H9 (cell line): ENCODE results near the gene SLC9A9. TPM values are rescaled to one million over a fixed set of nuclear protein-coding genes. Genes with fewer than 3 reads are reported as not detected.

Source experiments
- DNase-seq: peaks from one replicate; pipeline ENCODE4 v3.0.0-alpha.2; 2017
- H2AFZ ChIP-seq: one replicate; pipeline ENCODE4 v1.6.1; 2013; ENCODE audit warnings: mild to moderate bottlenecking, low read length, control low read depth, moderate library complexity
- H2AK5ac ChIP-seq: 2 replicates; pipeline ENCODE4 v1.6.1; 2013; ENCODE audit warnings: low read length, control low read depth, mixed read lengths; ENCODE audit not compliant: insufficient read length
- H2BK120ac ChIP-seq: one replicate; pipeline ENCODE4 v1.6.1; 2013; ENCODE audit warnings: low read depth, mild to moderate bottlenecking, low read length, control low read depth, inconsistent platforms; ENCODE audit not compliant: poor library complexity, severe bottlenecking
- H2BK12ac ChIP-seq: 2 replicates; pipeline ENCODE4 v1.6.1; 2013; ENCODE audit warnings: low read length, control low read depth, mixed read lengths, low read depth; ENCODE audit not compliant: insufficient read length
- H2BK15ac ChIP-seq: 2 replicates; pipeline ENCODE4 v1.6.1; 2013; ENCODE audit warnings: low read depth, low read length, control low read depth
- H2BK20ac ChIP-seq: one replicate; pipeline ENCODE4 v1.6.1; 2013; ENCODE audit warnings: low read depth, mild to moderate bottlenecking, low read length, control low read depth, inconsistent platforms; ENCODE audit not compliant: poor library complexity, severe bottlenecking
- H2BK5ac ChIP-seq: 2 replicates; pipeline ENCODE4 v1.6.1; 2013; ENCODE audit warnings: low read length, control low read depth, mixed read lengths; ENCODE audit not compliant: insufficient read length
- H3K14ac ChIP-seq: 2 replicates; pipeline ENCODE4 v1.6.1; 2013; ENCODE audit warnings: low read length, control low read depth; ENCODE audit not compliant: insufficient read depth
- H3K18ac ChIP-seq: 2 replicates; pipeline ENCODE4 v1.6.1; 2013; ENCODE audit warnings: low read depth, mild to moderate bottlenecking, mixed read lengths, low read length, control low read depth; ENCODE audit not compliant: insufficient read length
- H3K23ac ChIP-seq: 2 replicates; pipeline ENCODE4 v1.6.1; 2013; ENCODE audit warnings: low read length, control low read depth, mixed read lengths, low read depth; ENCODE audit not compliant: insufficient read length
- H3K23me2 ChIP-seq: 2 replicates; pipeline ENCODE4 v1.6.1; 2013; ENCODE audit warnings: low read depth, mild to moderate bottlenecking, mixed read lengths, low read length, control low read depth; ENCODE audit not compliant: insufficient read length, poor library complexity, severe bottlenecking
- H3K27ac ChIP-seq: 2 replicates; pipeline ENCODE4 v1.5.1; 2013; ENCODE audit warnings: low read length, control low read depth, mixed read lengths, low read depth; ENCODE audit not compliant: insufficient read length
- H3K27me3 ChIP-seq: 2 replicates; pipeline ENCODE4 v1.6.1; 2013; ENCODE audit warnings: low read length, control low read depth, inconsistent platforms; ENCODE audit not compliant: insufficient read depth
- H3K4ac ChIP-seq: 2 replicates; pipeline ENCODE4 v1.6.1; 2013; ENCODE audit warnings: low read depth, mild to moderate bottlenecking, control low read depth, inconsistent platforms, low read length, moderate library complexity
- H3K4me1 ChIP-seq: 2 replicates; pipeline ENCODE4 v1.6.1; 2013; ENCODE audit warnings: low read length, control low read depth, inconsistent platforms; ENCODE audit not compliant: insufficient read depth
- H3K4me2 ChIP-seq: 2 replicates; pipeline ENCODE4 v1.6.1; 2013; ENCODE audit warnings: low read length, control low read depth, mixed read lengths; ENCODE audit not compliant: insufficient read length, insufficient read depth
- H3K56ac ChIP-seq: 2 replicates; pipeline ENCODE4 v1.6.1; 2013; ENCODE audit warnings: low read depth, mild to moderate bottlenecking, mixed read lengths, low read length, control low read depth; ENCODE audit not compliant: insufficient read length
- H3K79me1 ChIP-seq: 2 replicates; pipeline ENCODE4 v1.6.1; 2013; ENCODE audit warnings: low read depth, mild to moderate bottlenecking, moderate library complexity, low read length, control low read depth, inconsistent platforms; ENCODE audit not compliant: insufficient read depth, poor library complexity, severe bottlenecking
- H3K79me2 ChIP-seq: 2 replicates; pipeline ENCODE4 v1.6.1; 2013; ENCODE audit warnings: low read length, control low read depth, inconsistent platforms; ENCODE audit not compliant: insufficient read depth
- H3K9ac ChIP-seq: 2 replicates; pipeline ENCODE4 v1.6.1; 2013; ENCODE audit warnings: low read length, control low read depth, mixed read lengths; ENCODE audit not compliant: insufficient read length; ENCODE audit errors: extremely low read depth
- H3K9me3 ChIP-seq: one replicate; pipeline ENCODE4 v1.6.1; 2013; ENCODE audit warnings: low read depth, low read length, inconsistent platforms; ENCODE audit not compliant: control insufficient read depth
- H3T11ph ChIP-seq: one replicate; pipeline ENCODE4 v1.6.1; 2013; ENCODE audit warnings: mild to moderate bottlenecking, low read length, control low read depth, inconsistent platforms
- H4K20me1 ChIP-seq: one replicate; pipeline ENCODE4 v1.6.1; 2013; ENCODE audit not compliant: control insufficient read depth, insufficient read length, insufficient read depth
- H4K5ac ChIP-seq: 2 replicates; pipeline ENCODE4 v1.6.1; 2013; ENCODE audit warnings: low read depth, mild to moderate bottlenecking, mixed read lengths, low read length, control low read depth; ENCODE audit not compliant: insufficient read length
- H4K8ac ChIP-seq: replicated peaks from 2 replicates; pipeline ENCODE4 v1.6.1; 2013; ENCODE audit warnings: low read length, control low read depth, mixed read lengths, low read depth; ENCODE audit not compliant: insufficient read length
- H4K91ac ChIP-seq: 2 replicates; pipeline ENCODE4 v1.6.1; 2013; ENCODE audit warnings: low read depth, mild to moderate bottlenecking, moderate library complexity, mixed read lengths, low read length, control low read depth; ENCODE audit not compliant: insufficient read length
- H3K27ac Mint-ChIP-seq, 3 experiments: 2 replicates in 2 of 3; 3 replicates in 1 of 3; pipeline ENCODE4 v1.8.0; 2020 to 2021; ENCODE audit warnings: mixed read lengths in 3 of 3, mild to moderate bottlenecking in 1 of 3, moderate library complexity in 1 of 3
- H3K27me3 Mint-ChIP-seq: 2 replicates; pipeline ENCODE4 v1.8.0; 2021; ENCODE audit warnings: low read depth, mild to moderate bottlenecking, moderate library complexity, mixed read lengths
- H3K36me3 Mint-ChIP-seq, 3 experiments: 2 replicates in 2 of 3; 3 replicates in 1 of 3; pipeline ENCODE4 v1.8.0; 2020 to 2021; ENCODE audit warnings: low read depth in 3 of 3, mixed read lengths in 3 of 3; ENCODE audit not compliant: insufficient read depth in 1 of 3
- H3K4me1 Mint-ChIP-seq, 2 experiments: 2 replicates each; pipeline ENCODE4 v1.8.0; 2020; ENCODE audit warnings: mixed read lengths in 2 of 2
- H3K4me3 Mint-ChIP-seq, 2 experiments: 2 replicates in 1 of 2; 3 replicates in 1 of 2; pipeline ENCODE4 v1.8.0; 2020 to 2021; ENCODE audit warnings: mild to moderate bottlenecking in 2 of 2, mixed read lengths in 2 of 2, moderate library complexity in 1 of 2
- H3K9me3 Mint-ChIP-seq, 2 experiments: 2 replicates in 1 of 2; 3 replicates in 1 of 2; pipeline ENCODE4 v1.8.0; 2020; ENCODE audit warnings: mild to moderate bottlenecking in 2 of 2, mixed read lengths in 2 of 2, moderate library complexity in 1 of 2
- WGBS: extraction: QIAGEN DNeasy Blood & Tissue Kit; methylation state at CpG from one replicate; pipeline ENCODE4 v1.1.7; 2013; ENCODE audit warnings: missing lambda C conversion rate, low lambda C conversion rate, mixed read lengths; ENCODE audit not compliant: insufficient read length; ENCODE audit errors: extremely low coverage; 5-methylcytosine and 5-hydroxymethylcytosine counted together
- total RNA-seq: library from RNA; stranded (reverse); gene quantifications from 2 replicates; pipeline ENCODE4 v1.2.1, GENCODE V29; 2021
- TF ChIP-seq, protein P1 (sequence below): fragments of 200-600 bp; sonication (generic); conservative IDR thresholded peaks from 3 replicates; pipeline ENCODE4 v1.8.0; 2021; ENCODE audit warnings: antibody characterized with exemption, mild to moderate bottlenecking

SLC9A9 gene
- total RNA-seq, 1 experiment from 2014 or later = 0.35 TPM

DNA sequence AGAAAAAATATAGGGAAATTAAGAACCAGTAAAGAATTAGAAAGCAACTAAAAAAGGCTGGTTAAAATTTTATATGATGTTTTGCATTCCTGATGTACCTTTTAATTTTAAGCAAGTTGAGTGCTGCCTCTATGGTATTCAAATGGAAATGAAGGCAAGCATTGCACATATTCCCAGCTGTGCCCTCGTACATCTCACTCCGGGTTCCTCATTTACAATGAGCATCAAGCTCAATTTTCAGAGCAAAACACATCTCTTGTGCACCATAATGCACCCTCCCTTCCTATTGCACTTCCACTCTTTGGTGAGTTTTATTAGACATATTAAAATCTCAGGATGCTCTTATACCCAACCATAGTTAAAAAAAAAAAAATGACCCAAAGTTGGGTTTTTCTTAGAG, 460.8 kb downstream of the SLC9A9 start:
- Histone ChIP-seq H4K91ac (no peak overlapping the region), H3K27ac (no peak overlapping the region), H4K5ac (no peak overlapping the region), H2AFZ (no peak overlapping the region), H3K4me2 (no peak overlapping the region), H2BK15ac (no peak overlapping the region), H3T11ph (no peak overlapping the region), H2AK5ac (no peak overlapping the region), H3K79me2 (no peaks in the 10 kb centered on the region), H3K79me1 (no peaks in the 10 kb centered on the region), H3K23me2 (no peaks in the 10 kb centered on the region), H3K9me3 (no peaks in the 10 kb centered on the region), H3K4me1 (no peaks in the 10 kb centered on the region), H3K56ac (no peak overlapping the region), H3K18ac (no peak overlapping the region), H3K27me3 (no peaks in the 10 kb centered on the region), H2BK12ac (no peak overlapping the region), H4K20me1 (no peaks in the 10 kb centered on the region), H3K14ac (no peak overlapping the region), H3K4ac (no peak overlapping the region), H3K9ac (no peak overlapping the region), H2BK120ac (no peak overlapping the region), H3K23ac (no peak overlapping the region), H2BK20ac (no peak overlapping the region), H4K8ac (no peak overlapping the region), H2BK5ac (no peak overlapping the region)
- Mint-ChIP-seq H3K9me3 (peaks cover 13 to 15% of the 10 kb centered on the region in 2 experiments), H3K36me3 (peaks cover 8 to 11% (median 9%) of the 10 kb centered on the region in 3 experiments; a peak in 5 of 7 replicates), H3K4me3 (no peak overlapping the region), H3K27ac (no peak overlapping the region), H3K4me1 (peaks cover 5 to 7% of the 10 kb centered on the region in 2 experiments; a peak in 3 of 4 replicates), H3K27me3 (no peaks in the 10 kb centered on the region; the same call in none of the 2 replicates)
- TF ChIP-seq, protein P1, sequence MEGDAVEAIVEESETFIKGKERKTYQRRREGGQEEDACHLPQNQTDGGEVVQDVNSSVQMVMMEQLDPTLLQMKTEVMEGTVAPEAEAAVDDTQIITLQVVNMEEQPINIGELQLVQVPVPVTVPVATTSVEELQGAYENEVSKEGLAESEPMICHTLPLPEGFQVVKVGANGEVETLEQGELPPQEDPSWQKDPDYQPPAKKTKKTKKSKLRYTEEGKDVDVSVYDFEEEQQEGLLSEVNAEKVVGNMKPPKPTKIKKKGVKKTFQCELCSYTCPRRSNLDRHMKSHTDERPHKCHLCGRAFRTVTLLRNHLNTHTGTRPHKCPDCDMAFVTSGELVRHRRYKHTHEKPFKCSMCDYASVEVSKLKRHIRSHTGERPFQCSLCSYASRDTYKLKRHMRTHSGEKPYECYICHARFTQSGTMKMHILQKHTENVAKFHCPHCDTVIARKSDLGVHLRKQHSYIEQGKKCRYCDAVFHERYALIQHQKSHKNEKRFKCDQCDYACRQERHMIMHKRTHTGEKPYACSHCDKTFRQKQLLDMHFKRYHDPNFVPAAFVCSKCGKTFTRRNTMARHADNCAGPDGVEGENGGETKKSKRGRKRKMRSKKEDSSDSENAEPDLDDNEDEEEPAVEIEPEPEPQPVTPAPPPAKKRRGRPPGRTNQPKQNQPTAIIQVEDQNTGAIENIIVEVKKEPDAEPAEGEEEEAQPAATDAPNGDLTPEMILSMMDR = no peak
- no peak for DNase-seq
- no CpG with 5 or more reads among the region's 2 CpGs for WGBS
